Upper lobe of right lung (tissue), 1 donor: ENCODE data around the gene FA2H. TPM values are rescaled to one million over a fixed set of nuclear protein-coding genes. Genes with fewer than 3 reads are reported as not detected.
A peak's percentile ranks its signal among the peaks of the same experiment; 100 is the strongest.

Source experiments
- ATAC-seq: fragments of 200-7000 bp; cut with Tn5 transposase; one replicate; pipeline ENCODE4 v1.9.1; 2020; ENCODE audit warnings: mild to moderate bottlenecking, moderate library complexity
- DNase-seq: peaks from one replicate; pipeline ENCODE4 v3.0.0-alpha.2; 2020
- H3K27ac ChIP-seq: fragments of 200-600 bp; one replicate; pipeline ENCODE4 v1.8.0; 2022
- H3K27me3 ChIP-seq: fragments of 200-600 bp; one replicate; pipeline ENCODE4 v1.8.0; 2022; ENCODE audit warnings: mild to moderate bottlenecking
- H3K36me3 ChIP-seq: fragments of 200-600 bp; one replicate; pipeline ENCODE4 v1.8.0; 2022
- H3K4me1 ChIP-seq: fragments of 200-600 bp; one replicate; pipeline ENCODE4 v1.8.0; 2022
- H3K4me3 ChIP-seq: fragments of 200-600 bp; one replicate; pipeline ENCODE4 v1.8.0; 2022; ENCODE audit warnings: mild to moderate bottlenecking
- H3K9me3 ChIP-seq: fragments of 200-600 bp; one replicate; pipeline ENCODE4 v1.8.0; 2022
- CTCF ChIP-seq: fragments of 200-600 bp; IDR thresholded peaks from one replicate; pipeline ENCODE4 v1.8.0; 2022; ENCODE audit warnings: antibody characterized with exemption
- intact Hi-C: fragments of 100-400 bp; cut with DNase I; formaldehyde crosslinking; loops from one replicate; pipeline ENCODE4 v1.11.0; 2022
- total RNA-seq: library from RNA; stranded (reverse); fragmentation: NEBNext Ultra II Directional; extraction: Animal tissue kit (Norgen Biotek cat#: 25700); gene quantifications from one replicate; pipeline ENCODE4 v1.2.1, GENCODE V29; 2021
- donor health status: DM: no; HTN: yes; CAD: no; lungs with severe emphysema.

Gene FA2H
- total RNA-seq, 1 donor from 2014 or later: 2.1 TPM

- intact Hi-C loops: no loop called here
- no peak for ATAC-seq
- Histone ChIP-seq H3K4me3 (no peak overlapping the region), H3K27ac (no peak overlapping the region), H3K27me3 (no peaks in the 10 kb centered on the region), H3K36me3 (no peaks in the 10 kb centered on the region), H3K9me3 (no peaks in the 10 kb centered on the region), H3K4me1 (no peaks in the 10 kb centered on the region)
- TF ChIP-seq CTCF: no peak
- DNase-seq: peak; percentile 48
Measured at GRCh38 chr16:74713876-74714275, 60.7 kb downstream of the FA2H start.

- Histone ChIP-seq H3K27me3 (no peaks in the 10 kb centered on the region), H3K4me3 (no peak overlapping the region), H3K4me1 (no peaks in the 10 kb centered on the region), H3K27ac (no peak overlapping the region), H3K9me3 (no peaks in the 10 kb centered on the region), H3K36me3 (no peaks in the 10 kb centered on the region)
- ATAC-seq (no peak), DNase-seq (peak; percentile 57)
- intact Hi-C loops: no loop called here
- TF ChIP-seq CTCF: no peak
Measured at GRCh38 chr16:74713325-74713724, 61.3 kb downstream of the FA2H start.

GRCh38 chr16:74711938-74712337 lies 62.7 kb downstream of the FA2H start:
- ATAC-seq (no peak), DNase-seq (peak; percentile 39)
- no peaks in the 10 kb centered on the region for H3K9me3 ChIP-seq
- no peak for TF ChIP-seq CTCF
- intact Hi-C loops: no loop called here
- no peaks in the 10 kb centered on the region for H3K36me3 ChIP-seq
- H3K4me1 ChIP-seq: no peaks in the 10 kb centered on the region
- no peaks in the 10 kb centered on the region for H3K27me3 ChIP-seq
- H3K4me3 ChIP-seq: no peak overlapping the region
- H3K27ac ChIP-seq: no peak overlapping the region

- intact Hi-C loops: no loop called here
- DNase-seq (peak; percentile 9), ATAC-seq (no peak)
- no peaks in the 10 kb centered on the region for H3K27me3 ChIP-seq
- H3K27ac ChIP-seq: no peak overlapping the region
- H3K36me3 ChIP-seq: no peaks in the 10 kb centered on the region
- H3K4me1 ChIP-seq: no peaks in the 10 kb centered on the region
- no peak for TF ChIP-seq CTCF
- no peak overlapping the region for H3K4me3 ChIP-seq
- no peaks in the 10 kb centered on the region for H3K9me3 ChIP-seq
Measured at GRCh38 chr16:74710401-74710800, 64.2 kb downstream of the FA2H start.

- H3K9me3 ChIP-seq: no peaks in the 10 kb centered on the region
- no peak overlapping the region for H3K4me3 ChIP-seq
- DNase-seq (peak; percentile 89), ATAC-seq (peak; percentile 99)
- intact Hi-C loops: loop anchor here (10.0 kb wide), 1 partner anchor 155 kb away; no protein-coding TSS in a partner anchor
- H3K27ac ChIP-seq: no peak overlapping the region
- H3K4me1 ChIP-seq: no peaks in the 10 kb centered on the region
- TF ChIP-seq CTCF: peak; percentile 98
- H3K27me3 ChIP-seq: no peaks in the 10 kb centered on the region
- no peaks in the 10 kb centered on the region for H3K36me3 ChIP-seq
Measured at GRCh38 chr16:74709441-74709877, 65.2 kb downstream of the FA2H start.
